Type B pancreatic cell (in vitro differentiated cells): Measurements from ENCODE around the gene TRAK2. TPM values are rescaled to one million over a fixed set of nuclear protein-coding genes. Genes with fewer than 3 reads are reported as not detected.
"Not testable (repeated sequence)": the region's sequence is repeated elsewhere in the genome, so short reads cannot be mapped to it uniquely, and the experiment has no call there.

ENCODE experiments used
- DNase-seq: peaks from one replicate; pipeline ENCODE4 v3.0.0; 2021; ENCODE audit warnings: mixed read lengths; ENCODE audit not compliant: unreplicated experiment; ENCODE audit errors: extremely low spot score
- H3K27ac Mint-ChIP-seq: 2 replicates; pipeline ENCODE4 v1.8.0; 2021; ENCODE audit warnings: mild to moderate bottlenecking, mixed read lengths
- H3K27me3 Mint-ChIP-seq: 2 replicates; pipeline ENCODE4 v1.8.0; 2021; ENCODE audit warnings: mixed read lengths
- H3K36me3 Mint-ChIP-seq: 2 replicates; pipeline ENCODE4 v1.8.0; 2021; ENCODE audit warnings: mixed read lengths
- H3K4me1 Mint-ChIP-seq: one replicate; pipeline ENCODE4 v1.8.0; 2021; ENCODE audit warnings: mixed read lengths; ENCODE audit not compliant: unreplicated experiment
- H3K4me3 Mint-ChIP-seq: 2 replicates; pipeline ENCODE4 v1.8.0; 2021; ENCODE audit warnings: mild to moderate bottlenecking, mixed read lengths
- H3K9me3 Mint-ChIP-seq: 2 replicates; pipeline ENCODE4 v1.8.0; 2021; ENCODE audit warnings: mixed read lengths
- CTCF ChIP-seq: fragments of 200-600 bp; sonication (generic); conservative IDR thresholded peaks from 2 replicates; pipeline ENCODE4 v1.5.0; 2021; ENCODE audit warnings: antibody characterized with exemption, mild to moderate bottlenecking
- total RNA-seq: library from RNA; stranded (reverse); gene quantifications from 2 replicates; pipeline ENCODE4 v1.2.1, GENCODE V29; 2021; ENCODE audit warnings: low replicate concordance

The TRAK2 gene
- total RNA-seq, 1 donor from 2014 or later: 24.6 TPM

- peaks cover 39% of the 10 kb centered on the region for H3K36me3 Mint-ChIP-seq
- H3K4me1 Mint-ChIP-seq: no peaks in the 10 kb centered on the region
- H3K27ac Mint-ChIP-seq: no peak overlapping the region
- no peak for DNase-seq
- H3K27me3 Mint-ChIP-seq: no peaks in the 10 kb centered on the region
- no peak overlapping the region for H3K4me3 Mint-ChIP-seq
- no peak for TF ChIP-seq CTCF
- peaks cover 10% of the 10 kb centered on the region for H3K9me3 Mint-ChIP-seq
These were observed 81.5 kb downstream of the TRAK2 start for GRCh38 chr2:201369775-201370174.

DNA sequence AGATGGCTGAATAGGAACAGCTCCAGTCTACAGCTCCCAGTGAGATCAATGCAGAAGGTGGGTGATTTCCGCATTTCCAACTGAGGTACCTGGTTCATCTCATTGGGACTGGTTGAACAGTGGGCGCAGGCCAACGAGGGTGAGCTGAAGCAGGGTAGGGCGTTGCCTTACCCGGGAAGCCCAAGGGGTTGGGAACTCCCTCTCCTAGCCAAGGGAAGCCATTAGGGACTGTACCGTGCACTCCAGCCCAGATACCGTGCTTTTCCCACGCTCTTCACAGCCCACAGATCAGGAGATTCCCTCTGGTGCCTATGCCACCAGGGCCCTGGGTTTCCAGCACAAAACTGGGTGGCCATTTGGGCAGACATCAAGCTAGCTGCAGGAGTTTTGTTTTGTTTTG, 81.9 kb downstream of the TRAK2 start:
- H3K27ac Mint-ChIP-seq, H3K4me3 Mint-ChIP-seq, H3K4me1 Mint-ChIP-seq, DNase-seq, H3K27me3 Mint-ChIP-seq: not testable (repeated sequence)
- Mint-ChIP-seq H3K36me3 (peaks cover 37% of the 10 kb centered on the region), H3K9me3 (peaks cover 10% of the 10 kb centered on the region)

DNA sequence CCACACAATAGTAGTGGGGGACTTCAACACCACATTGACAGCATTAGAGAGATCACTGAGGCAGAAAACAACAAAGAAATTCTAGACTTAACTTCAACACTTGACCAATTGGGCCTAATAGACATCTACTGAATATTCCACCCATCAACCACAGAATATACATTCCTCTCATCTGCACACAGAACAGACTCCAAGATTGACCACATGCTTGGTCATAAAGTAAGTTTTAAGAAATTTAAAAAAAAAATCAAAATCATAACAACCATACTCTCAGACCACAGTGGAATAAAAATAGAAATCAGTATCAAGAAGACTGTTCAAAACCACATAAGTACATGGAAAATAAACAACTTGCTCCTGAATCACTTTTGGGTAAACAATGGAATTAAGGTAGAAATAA, 85.1 kb downstream of the TRAK2 start:
- peaks cover 10% of the 10 kb centered on the region for H3K9me3 Mint-ChIP-seq
- no peak for DNase-seq
- no peaks in the 10 kb centered on the region for H3K4me1 Mint-ChIP-seq
- no peak overlapping the region for H3K27ac Mint-ChIP-seq
- H3K4me3 Mint-ChIP-seq: no peak overlapping the region
- H3K36me3 Mint-ChIP-seq: peaks cover 30% of the 10 kb centered on the region
- TF ChIP-seq CTCF: no peak
- no peaks in the 10 kb centered on the region for H3K27me3 Mint-ChIP-seq

GRCh38 chr2:201363857-201364560, 87.2 kb downstream of the TRAK2 start:
- Mint-ChIP-seq H3K36me3 (peaks cover 31% of the 10 kb centered on the region), H3K27me3 (no peaks in the 10 kb centered on the region)
- no peak for DNase-seq

GRCh38 chr2:201362396-201362795, 88.9 kb downstream of the TRAK2 start:
- H3K9me3 Mint-ChIP-seq: peaks cover 5% of the 10 kb centered on the region
- H3K4me3 Mint-ChIP-seq: no peak overlapping the region
- peaks cover 29% of the 10 kb centered on the region for H3K36me3 Mint-ChIP-seq
- no peak for DNase-seq
- H3K4me1 Mint-ChIP-seq: peaks cover 2% of the 10 kb centered on the region
- H3K27me3 Mint-ChIP-seq: no peaks in the 10 kb centered on the region
- no peak overlapping the region for H3K27ac Mint-ChIP-seq
- no peak for TF ChIP-seq CTCF

More at GRCh38 chr2:201363857-201364560, 87.2 kb downstream of the TRAK2 start:
- peak; percentile 79 for TF ChIP-seq CTCF
- peaks cover 10% of the 10 kb centered on the region for H3K9me3 Mint-ChIP-seq
- H3K4me3 Mint-ChIP-seq: no peak overlapping the region
- H3K4me1 Mint-ChIP-seq: no peaks in the 10 kb centered on the region
- peak overlapping the region; percentile 37 for H3K27ac Mint-ChIP-seq

- H3K9me3 Mint-ChIP-seq: peaks cover 5% of the 10 kb centered on the region
- no peak overlapping the region for H3K27ac Mint-ChIP-seq
- no peak for TF ChIP-seq CTCF
- H3K27me3 Mint-ChIP-seq: no peaks in the 10 kb centered on the region
- H3K4me3 Mint-ChIP-seq: no peak overlapping the region
- no peak for DNase-seq
- peaks cover 29% of the 10 kb centered on the region for H3K36me3 Mint-ChIP-seq
- H3K4me1 Mint-ChIP-seq: peaks cover 7% of the 10 kb centered on the region
These were observed 90.1 kb downstream of the TRAK2 start for GRCh38 chr2:201361078-201361733.
